Activated CD4-positive, alpha-beta T cell treated with anti-CD3 and anti-CD28 coated beads, Interleukin-2, amount 10 ng/mL, durations not matched to agents 7 days and 5 days (primary cell): ENCODE data around the gene HDAC11. TPM values are rescaled to one million over a fixed set of nuclear protein-coding genes. Genes with fewer than 3 reads are reported as not detected.

Source experiments
- CTCF ChIA-PET: fragments of 350-600 bp; sonication (Branson Sonifier 250); formaldehyde crosslinking; loops from one replicate; lab custom pipeline; 2021; ENCODE audit warnings: antibody characterized with exemption; lab: Charles Lee
- POLR2A ChIA-PET: fragments of 350-600 bp; sonication (Branson Sonifier 250); formaldehyde crosslinking; loops from one replicate; lab custom pipeline; 2021; ENCODE audit warnings: antibody characterized with exemption; lab: Charles Lee
- DNase-seq: peaks from one replicate; pipeline ENCODE4 v3.0.0-alpha.2; 2020
- H3K27ac Mint-ChIP-seq: one replicate; pipeline ENCODE4 v1.8.0; 2021; ENCODE audit warnings: mild to moderate bottlenecking, moderate library complexity, mixed read lengths
- H3K27me3 Mint-ChIP-seq: one replicate; pipeline ENCODE4 v1.8.0; 2021; ENCODE audit warnings: mixed read lengths
- H3K36me3 Mint-ChIP-seq: one replicate; pipeline ENCODE4 v1.8.0; 2021; ENCODE audit warnings: low read depth, mixed read lengths
- H3K4me1 Mint-ChIP-seq: one replicate; pipeline ENCODE4 v1.8.0; 2021; ENCODE audit warnings: mixed read lengths
- H3K4me3 Mint-ChIP-seq: one replicate; pipeline ENCODE4 v1.8.0; 2021; ENCODE audit warnings: mild to moderate bottlenecking, moderate library complexity, mixed read lengths
- H3K9me3 Mint-ChIP-seq: one replicate; pipeline ENCODE4 v1.8.0; 2021; ENCODE audit warnings: mixed read lengths
- total RNA-seq, 2 experiments: library from RNA; stranded (reverse); gene quantifications; one replicate each; pipeline ENCODE4 v1.2.3, GENCODE V29; 2021

HDAC11 gene
- total RNA-seq, 2 experiments from 2014 or later: 1.6 to 2.3 TPM

DNA sequence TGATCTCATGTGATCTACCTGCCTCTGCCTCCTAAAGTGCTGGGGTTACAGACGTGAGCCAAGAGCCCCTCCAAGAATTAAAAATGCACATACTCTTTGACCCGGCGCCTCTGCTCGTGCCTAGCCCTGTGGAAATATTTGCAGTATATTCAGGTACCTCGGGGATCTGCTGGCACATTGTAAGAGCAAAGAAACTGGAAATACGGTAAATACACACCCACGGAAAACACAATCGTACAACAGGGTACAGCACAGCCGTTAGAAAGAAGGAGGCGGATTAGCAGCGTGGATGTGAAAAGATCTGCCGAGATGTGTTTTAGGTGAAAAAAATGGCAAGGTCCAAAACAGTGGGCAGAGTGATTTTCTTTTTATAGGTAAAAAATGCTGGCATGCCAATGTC is 6.1 kb upstream of the HDAC11 start:
- POLR2A ChIA-PET: no interaction called here
- no peak for DNase-seq
- Mint-ChIP-seq H3K27ac (no peak overlapping the region), H3K36me3 (no peaks in the 10 kb centered on the region), H3K27me3 (peaks cover 5% of the 10 kb centered on the region), H3K4me3 (no peak overlapping the region), H3K4me1 (peaks cover 2% of the 10 kb centered on the region), H3K9me3 (no peaks in the 10 kb centered on the region)
- CTCF ChIA-PET: interaction anchor here (1.3 to 3.4 kb wide), 2 partner anchors 10 to 22 kb away, joined by 3 to 17 read pairs; no protein-coding TSS in a partner anchor

DNA sequence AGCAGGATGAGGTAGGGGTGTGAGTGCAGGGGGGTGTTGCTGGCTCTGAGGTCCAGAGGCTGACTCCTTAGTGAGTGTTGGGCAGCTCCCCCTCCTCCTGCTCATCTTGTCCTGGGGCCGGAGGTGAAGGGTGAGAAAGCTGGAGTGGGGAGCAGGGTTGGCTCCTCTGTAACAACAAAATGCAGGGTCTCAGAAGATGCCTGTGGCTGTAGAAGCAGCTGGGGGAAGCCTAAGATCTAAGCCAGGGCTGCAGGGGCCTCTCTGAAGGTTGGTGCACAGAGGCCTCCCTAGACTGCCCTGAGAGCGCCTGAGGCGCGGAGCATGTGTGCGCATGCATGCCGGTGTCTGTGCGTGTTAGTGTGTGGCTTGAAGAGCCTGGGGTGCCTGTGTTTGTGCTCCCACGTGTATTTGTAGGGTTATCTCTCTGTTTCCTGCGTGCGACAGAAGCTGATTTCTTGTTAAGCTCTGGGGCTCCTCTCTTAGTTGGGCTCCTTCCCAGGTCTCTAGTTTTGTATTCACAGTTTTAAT is 5.3 kb upstream of the HDAC11 start:
- Mint-ChIP-seq H3K9me3 (no peaks in the 10 kb centered on the region), H3K27me3 (peaks cover 5% of the 10 kb centered on the region), H3K4me3 (no peak overlapping the region), H3K27ac (no peak overlapping the region), H3K4me1 (peaks cover 2% of the 10 kb centered on the region), H3K36me3 (no peaks in the 10 kb centered on the region)
- ChIA-PET POLR2A (no interaction called here), CTCF (interaction anchor here (1.3 to 3.4 kb wide), 2 partner anchors 11 to 23 kb away, joined by 3 to 17 read pairs; no protein-coding TSS in a partner anchor)
- DNase-seq: no peak

DNA sequence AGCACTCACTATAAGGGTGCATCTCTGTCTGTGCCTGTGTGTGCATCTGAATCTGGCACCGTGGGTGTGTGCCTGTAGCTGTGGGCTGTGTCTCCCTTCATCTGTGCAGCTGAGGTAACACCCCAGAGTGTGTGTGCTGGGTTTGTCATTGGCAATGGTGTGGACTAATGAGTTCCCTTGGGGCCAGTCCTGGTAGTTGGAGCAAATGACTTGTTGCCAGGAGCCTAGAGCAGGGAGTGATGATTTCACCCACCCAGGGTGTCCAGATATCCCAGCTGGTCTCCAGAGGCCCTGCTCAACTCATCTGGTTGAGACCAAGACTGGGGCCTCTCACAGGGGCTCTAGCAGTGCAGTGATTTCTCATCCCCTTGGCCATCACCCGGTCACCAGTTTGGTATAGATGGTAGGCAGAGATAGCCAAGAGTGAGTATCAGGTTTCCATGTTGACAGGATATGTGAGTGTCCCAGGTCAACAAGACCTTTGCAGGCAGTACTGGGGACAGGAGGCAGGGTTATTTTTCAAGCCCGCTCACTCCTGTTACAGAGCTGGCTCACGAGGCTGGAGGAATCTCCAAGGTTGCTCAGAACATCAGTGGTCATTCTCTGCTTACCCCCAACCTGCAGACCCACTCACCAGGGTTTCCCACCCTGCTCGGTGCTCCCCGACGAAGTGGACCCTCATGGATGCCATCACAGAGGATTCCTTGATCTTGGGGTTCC is 4.1 kb upstream of the HDAC11 start:
- peaks cover 7% of the 10 kb centered on the region for H3K4me1 Mint-ChIP-seq
- H3K27me3 Mint-ChIP-seq: peaks cover 5% of the 10 kb centered on the region
- no peak for DNase-seq
- no peaks in the 10 kb centered on the region for H3K36me3 Mint-ChIP-seq
- no peak overlapping the region for H3K27ac Mint-ChIP-seq
- POLR2A ChIA-PET: no interaction called here
- CTCF ChIA-PET: interaction anchor here (0.9 to 3.4 kb wide), 4 partner anchors 9 to 179 kb away, joined by 3 to 17 read pairs (median 6); no protein-coding TSS in a partner anchor
- H3K4me3 Mint-ChIP-seq: no peak overlapping the region
- no peaks in the 10 kb centered on the region for H3K9me3 Mint-ChIP-seq

DNA sequence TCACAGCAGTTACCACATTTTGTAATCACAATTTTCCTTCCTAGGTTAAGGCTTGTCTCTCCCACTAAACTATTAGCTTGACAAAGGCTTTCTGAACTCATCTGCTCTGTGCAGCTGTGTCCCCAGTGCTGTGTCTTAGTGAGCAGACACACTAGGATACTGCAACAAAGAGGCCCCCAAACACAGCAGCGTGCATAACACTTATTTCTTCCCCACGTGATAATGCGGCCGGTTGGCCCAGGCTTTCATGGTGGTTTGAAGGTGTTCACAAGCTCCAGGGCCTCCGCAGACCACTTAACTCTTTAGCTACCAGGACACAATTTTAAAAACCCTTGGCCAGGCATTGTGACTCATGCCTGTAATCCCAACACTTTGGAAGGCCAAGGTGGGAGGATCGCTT is 2.2 kb upstream of the HDAC11 start:
- Mint-ChIP-seq H3K27me3 (peaks cover 5% of the 10 kb centered on the region), H3K9me3 (no peaks in the 10 kb centered on the region), H3K36me3 (no peaks in the 10 kb centered on the region), H3K4me3 (no peak overlapping the region), H3K27ac (no peak overlapping the region), H3K4me1 (peaks cover 10% of the 10 kb centered on the region)
- DNase-seq: no peak
- ChIA-PET POLR2A (no interaction called here), CTCF (no interaction called here)

DNA sequence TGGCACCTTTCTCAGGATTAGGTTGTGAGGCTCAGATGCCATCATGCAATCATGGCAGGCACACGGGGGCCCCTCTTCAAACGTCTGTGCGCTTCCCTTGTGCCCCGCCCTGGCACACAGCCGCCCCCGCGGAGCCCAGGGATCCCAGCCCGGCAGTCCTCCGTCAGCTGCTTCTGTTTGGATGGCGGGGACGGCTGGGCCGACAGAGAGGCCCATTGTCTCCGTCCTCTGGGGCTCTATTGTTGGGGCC is 849 bp upstream of the HDAC11 start:
- Mint-ChIP-seq H3K4me3 (peak overlapping the region; percentile 90), H3K27me3 (peaks cover 2% of the 10 kb centered on the region), H3K36me3 (no peaks in the 10 kb centered on the region), H3K4me1 (peaks cover 10% of the 10 kb centered on the region), H3K27ac (peak overlapping the region; percentile 92), H3K9me3 (no peaks in the 10 kb centered on the region)
- ChIA-PET CTCF (interaction anchor here (0.6 to 1.8 kb wide), 4 partner anchors 8 to 387 kb away, joined by 3 to 8 read pairs (median 4); no protein-coding TSS in a partner anchor), POLR2A (no interaction called here)
- DNase-seq: no peak

DNA sequence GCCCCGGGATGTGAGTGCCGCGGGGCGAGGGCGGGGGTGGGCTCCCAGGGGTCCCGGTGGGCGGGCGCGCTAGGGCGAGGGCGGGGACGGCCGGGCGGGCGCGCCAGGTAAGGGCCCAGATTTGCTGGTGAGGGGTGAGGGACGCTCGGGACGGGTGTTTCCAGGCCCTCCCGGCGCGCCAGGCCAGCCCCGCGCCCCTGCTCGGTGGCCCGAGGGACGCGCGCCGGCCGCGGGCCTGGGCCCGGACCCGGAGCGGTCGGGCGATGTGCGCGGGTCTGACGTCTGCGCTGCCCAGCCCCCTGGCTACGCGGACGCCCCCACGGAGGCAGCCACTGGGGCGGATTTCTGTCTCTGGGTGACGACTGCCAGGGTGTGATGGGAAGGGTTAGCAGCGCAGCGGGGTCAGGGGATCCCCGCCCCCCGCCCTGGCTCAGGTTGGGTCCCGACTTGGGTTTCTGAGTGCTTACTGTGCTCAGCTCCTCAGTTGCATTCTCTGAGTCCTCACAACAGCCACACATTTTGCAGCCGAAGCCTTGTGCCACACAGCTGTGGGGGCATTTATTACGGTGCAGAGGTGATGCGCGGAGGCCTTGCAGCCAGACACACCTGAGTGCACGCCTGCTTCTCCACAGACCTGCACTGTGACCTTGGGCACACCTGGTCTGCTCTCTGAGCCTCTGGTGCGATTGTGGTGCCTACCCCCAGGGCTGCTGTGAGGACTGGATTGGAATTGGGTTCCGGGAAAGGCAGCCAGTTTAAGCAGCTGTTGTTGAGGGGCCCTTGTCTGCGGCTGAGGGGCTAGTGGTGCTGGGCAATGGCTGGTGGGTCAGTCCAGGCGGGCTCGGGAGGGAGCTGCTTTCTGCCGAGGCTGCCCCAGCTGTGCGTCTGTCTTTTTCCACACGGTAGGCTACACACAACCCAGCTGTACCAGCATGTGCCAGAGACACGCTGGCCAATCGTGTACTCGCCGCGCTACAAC is 523 bp downstream of the HDAC11 start:
- DNase-seq: peak; percentile 41
- ChIA-PET CTCF (interaction anchor here (0.6 to 3.1 kb wide), 8 partner anchors 15 to 388 kb away, joined by 3 to 21 read pairs (median 3); no protein-coding TSS in a partner anchor), POLR2A (no interaction called here)
- Mint-ChIP-seq H3K4me1 (peaks cover 21% of the 10 kb centered on the region), H3K9me3 (no peaks in the 10 kb centered on the region), H3K36me3 (no peaks in the 10 kb centered on the region), H3K27me3 (no peaks in the 10 kb centered on the region), H3K27ac (peak overlapping the region; percentile 78), H3K4me3 (peak overlapping the region; percentile 75)

DNA sequence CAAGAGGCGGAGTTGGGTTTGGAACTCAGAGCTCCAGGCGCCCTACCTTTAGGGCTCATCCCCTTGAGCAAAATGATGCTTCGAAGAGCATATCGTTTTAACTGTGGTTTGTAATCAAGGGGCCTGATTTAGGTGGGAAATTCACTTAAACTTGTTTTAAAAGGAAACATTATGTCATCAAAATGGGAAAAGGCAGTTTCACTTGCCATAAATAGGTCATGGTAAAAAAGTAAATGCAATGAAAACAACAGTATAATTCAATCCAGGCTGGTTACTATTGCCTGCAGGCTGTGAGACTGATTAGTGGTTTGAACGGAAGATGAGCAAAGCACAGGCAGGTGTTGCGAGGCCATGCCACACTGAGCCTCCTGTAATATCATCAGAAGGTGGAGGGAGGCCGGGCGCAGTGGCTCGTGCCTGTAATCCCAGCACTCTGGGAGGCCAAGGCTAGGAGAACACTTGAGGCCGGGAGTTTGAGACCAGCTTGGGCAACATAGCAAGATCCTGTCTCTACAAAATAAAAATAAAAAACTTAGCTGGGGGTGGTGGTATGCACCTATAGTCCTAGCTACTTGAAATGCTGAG is 2.1 kb downstream of the HDAC11 start:
- Mint-ChIP-seq H3K4me3 (no peak overlapping the region), H3K27ac (no peak overlapping the region)

DNA sequence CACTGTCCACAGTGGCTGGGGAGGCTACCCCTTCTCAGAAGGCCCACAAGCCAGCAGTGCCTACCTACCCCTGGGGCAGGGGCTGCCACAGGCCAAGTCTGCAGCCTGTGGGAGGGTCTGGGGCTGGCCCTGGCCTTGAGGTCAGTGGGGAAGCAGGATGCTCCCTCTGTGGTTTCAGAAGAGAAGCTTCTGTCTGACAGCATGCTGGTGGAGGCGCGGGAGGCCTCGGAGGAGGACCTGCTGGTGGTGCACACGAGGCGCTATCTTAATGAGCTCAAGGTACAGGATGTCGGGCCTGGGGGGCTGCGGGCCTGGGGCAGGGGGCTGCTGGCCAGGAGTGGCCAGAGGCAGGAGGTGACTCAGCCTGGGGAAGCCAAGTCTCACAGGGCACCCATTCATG is 3.2 kb downstream of the HDAC11 start:
- DNase-seq: no peak

More for the DNA sequence above, 2.1 kb downstream of the HDAC11 start:
- Mint-ChIP-seq H3K9me3 (no peaks in the 10 kb centered on the region), H3K27me3 (no peaks in the 10 kb centered on the region), H3K4me1 (peaks cover 21% of the 10 kb centered on the region), H3K36me3 (no peaks in the 10 kb centered on the region)
- ChIA-PET POLR2A (no interaction called here), CTCF (interaction anchor here (1.0 to 3.1 kb wide), 4 partner anchors 13 to 641 kb away, joined by 3 to 21 read pairs (median 3); partner anchors contain the start of gene RPL32)
- DNase-seq: no peak

DNA sequence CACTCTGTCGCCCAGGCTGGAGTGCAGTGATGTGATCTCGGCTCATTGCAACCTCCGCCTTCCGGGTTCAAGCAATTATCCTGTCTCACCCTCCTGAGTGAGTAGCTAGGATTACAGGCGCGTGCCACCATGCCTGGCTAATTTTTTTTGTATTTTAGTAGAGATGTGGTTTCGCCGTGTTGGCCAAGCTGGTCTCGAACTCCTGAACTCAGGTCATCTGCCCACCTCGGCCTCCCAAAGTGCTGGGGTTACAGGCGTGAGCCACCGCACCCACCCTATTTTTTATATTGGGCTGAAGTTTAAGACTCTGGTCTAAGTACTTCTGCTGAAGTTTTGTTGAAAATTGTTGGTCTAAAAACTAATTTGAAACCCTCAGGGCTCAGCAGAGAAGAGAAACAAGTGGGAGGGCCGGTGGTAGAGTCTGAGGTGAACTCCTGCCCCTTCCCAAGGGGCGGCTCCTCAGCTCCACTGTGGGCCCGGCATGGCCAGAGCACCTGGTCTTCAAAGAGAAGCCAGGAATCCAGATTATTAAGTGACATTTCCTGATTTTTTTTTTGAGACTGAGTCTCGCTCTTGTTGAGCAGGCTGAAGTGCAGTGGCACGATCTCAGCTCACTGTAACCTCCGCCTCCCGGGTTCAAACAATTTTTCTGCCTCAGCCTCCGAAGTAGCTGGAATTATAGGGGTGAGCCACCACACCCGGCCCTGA is 4.0 kb downstream of the HDAC11 start:
- Mint-ChIP-seq H3K27me3 (no peaks in the 10 kb centered on the region), H3K9me3 (no peaks in the 10 kb centered on the region), H3K4me3 (no peak overlapping the region), H3K36me3 (no peaks in the 10 kb centered on the region), H3K4me1 (peaks cover 19% of the 10 kb centered on the region), H3K27ac (no peak overlapping the region)
- ChIA-PET CTCF (interaction anchor here (0.5 to 1.7 kb wide), 4 partner anchors 164 to 440 kb away, joined by 3 to 4 read pairs (median 3); no protein-coding TSS in a partner anchor), POLR2A (no interaction called here)
- no peak for DNase-seq

More for the DNA sequence above, 3.2 kb downstream of the HDAC11 start:
- Mint-ChIP-seq H3K4me1 (peaks cover 21% of the 10 kb centered on the region), H3K36me3 (no peaks in the 10 kb centered on the region), H3K4me3 (no peak overlapping the region), H3K27ac (no peak overlapping the region), H3K9me3 (no peaks in the 10 kb centered on the region), H3K27me3 (no peaks in the 10 kb centered on the region)
- ChIA-PET POLR2A (no interaction called here), CTCF (interaction anchor here (0.6 to 1.7 kb wide), 3 partner anchors 107 to 400 kb away, joined by 3 to 4 read pairs (median 3); no protein-coding TSS in a partner anchor)

DNA sequence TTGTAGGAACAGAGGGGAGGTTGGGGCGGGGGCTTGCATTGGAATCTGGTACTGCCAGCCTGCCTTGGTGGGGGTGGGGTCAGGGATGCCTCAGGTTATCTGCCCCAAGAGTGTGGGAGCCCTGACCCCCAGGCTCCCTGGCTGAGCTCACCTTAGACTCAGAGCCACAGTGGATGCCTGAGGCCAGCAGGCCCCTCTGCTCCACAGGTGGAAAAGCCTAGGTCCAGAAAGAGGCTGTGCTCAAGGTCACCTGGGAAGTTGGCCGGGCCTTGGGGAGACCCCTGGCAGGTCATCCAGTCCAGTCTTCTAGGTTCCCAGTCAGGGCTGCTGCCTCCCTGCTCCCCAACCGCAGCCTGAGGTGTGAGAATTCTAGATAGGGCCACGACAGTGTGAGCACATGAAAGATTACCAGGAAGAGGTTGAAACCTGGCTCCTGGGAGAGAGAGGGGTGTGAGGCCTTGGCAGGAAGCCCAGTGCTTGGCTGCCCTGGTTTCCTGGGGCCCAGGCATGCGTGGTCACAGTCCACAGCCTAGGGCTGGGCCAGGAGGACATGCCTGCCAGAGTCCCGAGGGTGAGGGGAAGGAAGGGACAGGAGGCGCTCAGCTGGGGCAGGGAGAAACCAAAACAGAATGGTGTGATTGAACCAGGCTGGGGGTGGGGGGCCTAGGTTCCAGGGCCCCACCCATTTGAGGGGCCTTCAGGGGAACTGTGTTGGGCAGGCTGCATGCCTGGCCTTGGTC is 4.9 kb downstream of the HDAC11 start:
- H3K4me1 Mint-ChIP-seq: peaks cover 19% of the 10 kb centered on the region
- H3K9me3 Mint-ChIP-seq: no peaks in the 10 kb centered on the region
- CTCF ChIA-PET: interaction anchor here (0.5 to 2.1 kb wide), 5 partner anchors 8 to 441 kb away, joined by 3 to 7 read pairs (median 4); no protein-coding TSS in a partner anchor
- POLR2A ChIA-PET: no interaction called here
- H3K36me3 Mint-ChIP-seq: no peaks in the 10 kb centered on the region
- H3K4me3 Mint-ChIP-seq: no peak overlapping the region
- DNase-seq: no peak
- H3K27ac Mint-ChIP-seq: peak overlapping the region; percentile 41
- H3K27me3 Mint-ChIP-seq: no peaks in the 10 kb centered on the region
